HG02623 (cell line): ENCODE results near the gene SELP.

Experiments used
- ATAC-seq: cut with Tn5 transposase; IDR thresholded peaks from one replicate; pipeline ENCODE4 v1.9.1; 2021; ENCODE audit warnings: moderate library complexity; ENCODE audit not compliant: unreplicated experiment

The SELP gene

GRCh38 chr1:169623132-169623926, 6.6 kb downstream of the SELP start:
- ATAC-seq, result no peak

GRCh38 chr1:169620565-169620964, 9.4 kb downstream of the SELP start:
- ATAC-seq, result no peak

DNA sequence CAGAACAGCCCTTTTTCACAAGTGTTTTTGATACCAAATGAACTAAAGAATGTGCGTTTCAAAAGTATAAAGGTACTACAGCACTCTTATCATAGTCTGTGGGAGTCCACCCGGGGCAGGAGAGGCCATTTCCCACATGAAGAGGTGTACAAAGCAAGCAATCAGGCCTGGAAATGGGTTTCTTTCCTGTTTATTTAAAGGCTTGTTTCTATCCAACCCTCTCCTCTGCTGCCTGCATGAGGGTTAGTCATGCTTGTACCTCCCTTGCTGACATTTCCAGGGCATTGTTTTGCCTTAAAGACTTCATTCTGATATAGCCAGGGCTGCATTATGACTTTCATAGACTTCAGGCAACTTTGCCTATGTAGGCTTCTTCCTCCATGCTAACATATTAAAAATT, 11.6 kb downstream of the SELP start:
- no peak for ATAC-seq

GRCh38 chr1:169615803-169616202, 14.1 kb downstream of the SELP start:
- ATAC-seq, result no peak

GRCh38 chr1:169610858-169611257, 19.1 kb downstream of the SELP start:
- no peak for ATAC-seq

- no peak for ATAC-seq
Observed at GRCh38 chr1:169610108-169610507, 19.8 kb downstream of the SELP start.

DNA sequence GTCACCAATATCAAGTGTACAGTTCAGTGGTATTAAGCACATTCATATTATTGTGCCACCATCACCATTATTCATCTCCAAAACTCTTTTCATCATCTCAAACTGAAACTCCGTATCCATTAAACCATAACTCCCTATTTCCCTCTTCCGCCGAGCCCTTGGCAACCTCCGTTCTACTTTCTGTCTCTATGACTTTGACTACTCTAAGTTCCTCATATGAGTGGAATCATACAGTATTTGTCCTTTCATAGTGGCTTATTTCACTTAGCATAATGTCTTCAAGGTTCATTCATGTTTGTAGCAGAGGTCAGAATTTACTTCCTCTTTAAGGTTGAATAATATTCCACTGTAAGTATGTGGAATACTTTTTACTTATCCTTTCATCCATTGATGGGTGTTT, 21.7 kb downstream of the SELP start:
- no peak for ATAC-seq

DNA sequence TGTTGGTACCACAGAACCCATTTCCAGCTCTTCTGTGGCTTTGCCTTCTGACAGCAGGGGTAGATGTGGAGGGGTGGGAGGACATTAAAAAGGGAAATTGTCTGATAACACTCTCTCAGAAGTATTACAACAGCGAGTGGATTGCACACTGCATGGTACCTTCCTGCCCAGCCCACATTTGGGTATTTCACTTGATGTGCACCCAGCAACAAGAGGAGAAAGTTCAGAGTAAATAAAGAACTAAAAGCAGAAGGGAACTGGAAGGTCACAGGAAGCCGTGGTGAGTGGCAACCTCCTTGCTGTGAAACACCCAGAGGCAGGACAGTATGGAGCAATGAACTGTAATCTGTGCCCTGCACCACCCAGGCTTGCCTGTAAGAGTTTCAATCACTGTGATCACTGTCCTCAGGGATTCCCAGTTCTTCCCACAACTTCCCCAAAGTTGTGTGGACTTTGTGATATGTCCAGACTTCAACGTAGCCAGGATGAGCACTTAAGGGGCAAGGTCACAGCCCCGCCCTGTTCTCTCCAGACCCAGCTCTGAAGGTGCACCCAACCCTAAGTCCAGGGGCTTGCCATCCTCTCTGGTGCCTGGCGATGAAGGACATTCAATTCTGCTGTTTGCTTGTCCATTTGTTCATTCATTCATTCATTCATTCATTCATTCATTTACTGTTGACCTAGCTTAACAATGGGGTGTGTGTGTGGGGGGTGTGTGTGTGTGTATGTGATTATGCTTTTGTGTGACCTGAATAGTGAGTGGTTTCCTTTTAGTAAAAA, 25.0 kb downstream of the SELP start:
- ATAC-seq, result peak; percentile 56

GRCh38 chr1:169601096-169601881, 28.6 kb downstream of the SELP start:
- no peak for ATAC-seq

- no peak for ATAC-seq
Observed at GRCh38 chr1:169595764-169596711, 33.9 kb downstream of the SELP start.

- ATAC-seq, result no peak
Observed at GRCh38 chr1:169594391-169594790, 35.5 kb downstream of the SELP start.

DNA sequence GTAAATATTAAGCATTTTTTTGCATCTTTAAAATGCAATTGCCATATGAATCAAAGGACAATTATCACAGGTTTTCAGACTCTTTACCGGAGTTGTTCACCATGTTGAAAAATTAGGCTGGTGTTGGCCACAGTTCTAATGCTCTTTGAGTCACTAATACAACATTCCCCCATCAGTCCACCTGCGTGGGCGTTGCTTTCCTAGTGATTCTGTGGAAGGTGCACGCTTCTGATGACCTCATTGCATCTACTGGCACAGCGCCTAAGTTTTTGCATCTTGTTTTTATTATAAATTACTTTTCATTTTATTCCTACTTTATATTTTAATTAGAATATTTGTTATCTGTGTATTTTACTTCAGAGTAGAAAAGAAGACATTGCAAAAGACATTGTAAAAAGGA, 39.0 kb downstream of the SELP start:
- ATAC-seq, result no peak

- ATAC-seq, result no peak
Observed at GRCh38 chr1:169588785-169589485, 41.0 kb downstream of the SELP start.

- ATAC-seq, result no peak
Observed at GRCh38 chr1:169588112-169588511, 41.8 kb downstream of the SELP start.

DNA sequence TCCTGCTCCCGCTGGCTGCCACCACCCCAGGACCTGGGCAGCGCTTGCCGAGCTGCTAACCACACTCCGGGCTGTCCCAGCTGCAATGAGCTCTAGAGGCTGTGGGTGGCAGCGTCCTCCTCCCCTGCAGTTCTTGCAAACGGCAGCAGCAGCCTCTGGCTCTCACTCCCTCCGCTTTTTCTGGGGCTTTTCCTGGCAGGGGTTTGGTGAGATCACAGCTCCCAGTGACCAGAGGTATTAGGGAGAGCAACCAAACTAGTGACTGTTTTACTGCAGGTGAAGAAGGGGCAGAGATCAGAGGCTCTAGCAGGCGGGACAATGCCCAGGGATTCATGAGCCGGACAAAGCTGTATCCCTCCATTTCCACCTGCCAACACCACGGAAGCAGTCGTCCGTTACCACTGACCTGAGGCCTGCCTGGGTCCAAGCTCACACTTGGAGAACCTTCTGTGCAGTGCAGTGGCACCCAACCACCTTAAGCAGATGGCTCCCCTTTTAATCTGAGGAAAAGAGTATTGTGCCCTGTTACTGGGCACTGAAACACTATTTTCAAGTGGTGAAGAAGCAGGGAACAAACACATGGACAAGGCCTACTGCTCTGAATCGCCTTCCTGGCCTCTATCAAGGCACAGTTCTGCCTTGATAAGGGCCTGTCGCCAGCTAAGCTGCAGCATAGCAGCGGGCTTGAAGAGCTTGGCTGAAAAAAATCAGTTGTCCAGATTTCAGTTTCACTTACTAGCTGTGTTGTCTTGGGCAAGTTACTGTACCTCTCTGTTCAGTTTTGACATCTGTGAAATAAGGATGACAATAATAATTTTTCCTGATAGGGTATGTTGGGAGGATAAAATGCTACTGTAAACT, 43.3 kb downstream of the SELP start, which contains the start of gene F5:
Gene F5, minus strand, starts transcription at position 87 of the 861 bp plus-strand sequence. CDS start 95 bp downstream, outside the sequence.
- peak; percentile 91 for ATAC-seq

GRCh38 chr1:169586067-169586394, 43.9 kb downstream of the SELP start:
- peak; percentile 18 for ATAC-seq

DNA sequence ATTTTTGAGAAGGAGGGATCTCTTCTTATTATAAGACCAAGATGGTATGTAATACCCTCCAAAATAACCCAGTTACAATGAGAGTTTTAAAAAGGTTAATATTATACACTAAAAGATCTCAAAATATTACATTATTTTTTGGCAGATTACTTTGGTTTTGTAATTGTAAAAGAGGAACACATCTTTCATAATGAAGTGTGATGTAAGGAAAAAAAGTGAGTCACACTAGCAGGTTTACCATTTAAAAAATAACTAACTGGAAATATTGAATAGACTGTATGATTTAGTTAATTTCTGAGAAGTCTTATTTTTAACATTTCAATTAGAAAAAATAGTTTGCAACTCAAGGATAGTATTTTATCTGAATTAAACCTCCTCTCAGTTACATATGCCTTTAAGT, 44.7 kb downstream of the SELP start:
- ATAC-seq, result no peak

DNA sequence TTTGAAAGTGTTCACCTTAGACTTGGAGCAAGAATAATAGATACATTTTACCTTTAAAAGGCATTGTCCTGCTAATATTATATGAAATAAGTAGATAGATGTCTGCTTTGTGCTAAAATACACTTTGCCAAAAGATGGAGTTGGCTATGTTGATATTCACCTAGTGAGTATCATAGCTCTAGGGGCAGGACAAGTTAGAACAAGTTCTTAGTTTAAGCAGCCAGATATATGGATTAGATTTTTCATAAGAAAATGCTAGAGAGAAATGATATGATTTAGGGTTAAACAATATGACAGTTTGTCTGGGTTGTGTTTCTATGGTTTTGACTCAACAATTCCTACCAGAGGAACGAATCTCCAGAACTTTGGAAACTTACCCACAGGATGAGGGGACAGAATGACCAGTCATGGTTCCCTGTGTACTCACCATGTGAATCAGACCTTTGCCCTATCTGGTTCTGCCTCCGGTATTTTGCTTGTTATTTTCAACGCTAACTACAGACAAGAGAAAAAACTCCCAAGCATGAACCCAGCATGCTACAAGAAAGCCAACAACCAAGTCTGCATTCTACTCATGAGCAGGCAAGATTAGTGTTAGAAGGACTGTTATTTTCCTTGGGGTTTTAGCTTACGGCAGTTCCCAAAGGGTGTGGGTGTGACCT, 45.3 kb downstream of the SELP start:
- ATAC-seq, result no peak
